H54 (cell line): ENCODE results near the gene C3orf20.

Experiments
- DNase-seq: peaks from one replicate; pipeline ENCODE4 v3.0.0; 2011; ENCODE audit warnings: low spot score, mixed read lengths; ENCODE audit not compliant: insufficient read length
- FAIRE-seq: peaks from 3 replicates; lab custom pipeline; 2011; peaks lifted over from hg19 to GRCh38; lab: Jason Lieb, UNC
- POLR2A ChIP-seq: IDR thresholded peaks from 2 replicates; pipeline ENCODE4 v1.6.1; 2011; ENCODE audit warnings: low read depth, mild to moderate bottlenecking, low read length

The C3orf20 gene

GRCh38 chr3:14674841-14675240, at the start of gene C3orf20:
Gene C3orf20, plus strand, starts transcription at chr3:14675141. Its CDS starts 7,573 bp downstream, at chr3:14682714.
- no peak for TF ChIP-seq POLR2A
- no peak for FAIRE-seq
- DNase-seq, result no peak

GRCh38 chr3:14625443-14625842, 49.5 kb upstream of the C3orf20 start:
- DNase-seq (no peak), FAIRE-seq (no peak)
- TF ChIP-seq POLR2A, result no peak

- no peak for DNase-seq
- no peak for TF ChIP-seq POLR2A
- no peak for FAIRE-seq
Measured at GRCh38 chr3:14627815-14628214, 47.1 kb upstream of the C3orf20 start.

- no peak for TF ChIP-seq POLR2A
- FAIRE-seq (no peak), DNase-seq (no peak)
Measured at GRCh38 chr3:14628406-14628805, 46.5 kb upstream of the C3orf20 start.

GRCh38 chr3:14630404-14631100, 44.4 kb upstream of the C3orf20 start:
- no peak for FAIRE-seq
- DNase-seq, result no peak
- TF ChIP-seq POLR2A, result no peak

- DNase-seq (no peak), FAIRE-seq (no peak)
- TF ChIP-seq POLR2A, result no peak
Measured at GRCh38 chr3:14631101-14631497, 43.8 kb upstream of the C3orf20 start.

GRCh38 chr3:14631687-14632441, 43.1 kb upstream of the C3orf20 start:
- DNase-seq (no peak), FAIRE-seq (no peak)
- no peak for TF ChIP-seq POLR2A

- TF ChIP-seq POLR2A, result no peak
- DNase-seq (no peak), FAIRE-seq (no peak)
Measured at GRCh38 chr3:14632442-14632930, 42.5 kb upstream of the C3orf20 start.

GRCh38 chr3:14633417-14633816, 41.5 kb upstream of the C3orf20 start:
- no peak for FAIRE-seq
- no peak for TF ChIP-seq POLR2A
- DNase-seq, result no peak

GRCh38 chr3:14633819-14634424, 41.0 kb upstream of the C3orf20 start:
- TF ChIP-seq POLR2A, result no peak
- DNase-seq (peak; percentile 26), FAIRE-seq (no peak)

- DNase-seq (no peak), FAIRE-seq (no peak)
- TF ChIP-seq POLR2A, result no peak
Measured at GRCh38 chr3:14634763-14635400, 40.1 kb upstream of the C3orf20 start.

GRCh38 chr3:14636496-14637087, 38.3 kb upstream of the C3orf20 start:
- DNase-seq (no peak), FAIRE-seq (no peak)
- no peak for TF ChIP-seq POLR2A

- TF ChIP-seq POLR2A, result no peak
- DNase-seq, result peak; percentile 51
- FAIRE-seq, result peak; percentile 33
Measured at GRCh38 chr3:14640157-14640562, 34.8 kb upstream of the C3orf20 start.
